Lung (tissue), 12 donors: Measurements from ENCODE around the gene EDC3. TPM values are rescaled to one million over a fixed set of nuclear protein-coding genes. Genes with fewer than 3 reads are reported as not detected.
"Not testable (repeated sequence)": the region's sequence is repeated elsewhere in the genome, so short reads cannot be mapped to it uniquely, and the experiment has no call there.

Experiments used
- ATAC-seq: fragments of 200-7000 bp; cut with Tn5 transposase; one replicate; pipeline ENCODE4 v1.9.1; 2020; ENCODE audit warnings: moderate number of reproducible peaks; ENCODE audit not compliant: insufficient read depth, low FRiP score
- DNase-seq, 3 donors: peaks; one replicate each; pipeline ENCODE4 v3.0.0-alpha.2; 2013 to 2017
- H3K27ac ChIP-seq, 2 donors: one replicate each; pipeline ENCODE4 v1.5.1; 2013; ENCODE audit warnings: mild to moderate bottlenecking in 2 of 2, moderate library complexity in 2 of 2, control low read depth in 1 of 2, inconsistent platforms in 1 of 2, low read depth in 1 of 2, low read length in 1 of 2
- H3K27me3 ChIP-seq, 3 donors: one replicate each; pipeline ENCODE4 v1.5.1; 2013; ENCODE audit warnings: low read length in 2 of 3; ENCODE audit not compliant: control insufficient read depth in 3 of 3, insufficient read depth in 3 of 3
- H3K36me3 ChIP-seq, 4 donors: one replicate each; pipeline ENCODE4 v1.5.1; 2013; ENCODE audit warnings: low read length in 4 of 4, mild to moderate bottlenecking in 1 of 4, moderate library complexity in 1 of 4; ENCODE audit not compliant: control insufficient read depth in 4 of 4, insufficient read depth in 4 of 4
- H3K4me1 ChIP-seq, 5 donors: one replicate each; pipeline ENCODE4 v1.5.1; 2013; ENCODE audit warnings: low read length in 5 of 5, mild to moderate bottlenecking in 2 of 5, moderate library complexity in 1 of 5; ENCODE audit not compliant: control insufficient read depth in 5 of 5, insufficient read depth in 5 of 5
- H3K4me3 ChIP-seq: one replicate; pipeline ENCODE4 v1.5.1; 2013; ENCODE audit warnings: mild to moderate bottlenecking, control low read depth, moderate library complexity
- H3K9ac ChIP-seq, 2 donors: one replicate each; pipeline ENCODE4 v1.5.1; 2013; ENCODE audit warnings: low read length in 2 of 2, control low read depth in 1 of 2; ENCODE audit not compliant: insufficient read depth in 1 of 2
- H3K9me3 ChIP-seq, 4 donors: one replicate each; pipeline ENCODE4 v1.5.1; 2013; ENCODE audit warnings: low read length in 3 of 4, mild to moderate bottlenecking in 1 of 4, moderate library complexity in 1 of 4; ENCODE audit not compliant: control insufficient read depth in 4 of 4, insufficient read depth in 3 of 4
- WGBS, 2 donors: extraction: QIAGEN DNeasy Blood & Tissue Kit; methylation state at CpG; one replicate each; pipeline ENCODE4 v1.1.7; 2013; 5-methylcytosine and 5-hydroxymethylcytosine counted together
- polyA plus RNA-seq, 2 donors: library from polyadenylated mRNA; stranded (reverse); fragments of 200-250 nt; gene quantifications; one replicate each; pipeline ENCODE4 v1.2.1, GENCODE V29; 2013
- total RNA-seq, 2 donors: library from RNA; depleted of rRNA in 1 of 2; stranded (reverse); fragments of >200 nt in 1 of 2; gene quantifications; one replicate each; pipeline ENCODE4 v1.2.1, GENCODE V29; 2014 to 2021
- TF ChIP-seq, protein P1 (sequence below): IDR thresholded peaks from 2 replicates; pipeline ENCODE4 v1.5.1; 2012; ENCODE audit warnings: mild to moderate bottlenecking; ENCODE audit errors: control extremely low read depth, extremely low read depth
- donor health status: control.
- donor health status: control.
- donor health status: Bipolar disorder and iron deficiency.
- donor health status: healthy.
- donor health status: DM: yes; HTN: yes; CAD: no.

EDC3 gene
- total and polyA plus RNA-seq, 4 donors, result 15.3 to 31.9 (median 22.0) TPM

DNA sequence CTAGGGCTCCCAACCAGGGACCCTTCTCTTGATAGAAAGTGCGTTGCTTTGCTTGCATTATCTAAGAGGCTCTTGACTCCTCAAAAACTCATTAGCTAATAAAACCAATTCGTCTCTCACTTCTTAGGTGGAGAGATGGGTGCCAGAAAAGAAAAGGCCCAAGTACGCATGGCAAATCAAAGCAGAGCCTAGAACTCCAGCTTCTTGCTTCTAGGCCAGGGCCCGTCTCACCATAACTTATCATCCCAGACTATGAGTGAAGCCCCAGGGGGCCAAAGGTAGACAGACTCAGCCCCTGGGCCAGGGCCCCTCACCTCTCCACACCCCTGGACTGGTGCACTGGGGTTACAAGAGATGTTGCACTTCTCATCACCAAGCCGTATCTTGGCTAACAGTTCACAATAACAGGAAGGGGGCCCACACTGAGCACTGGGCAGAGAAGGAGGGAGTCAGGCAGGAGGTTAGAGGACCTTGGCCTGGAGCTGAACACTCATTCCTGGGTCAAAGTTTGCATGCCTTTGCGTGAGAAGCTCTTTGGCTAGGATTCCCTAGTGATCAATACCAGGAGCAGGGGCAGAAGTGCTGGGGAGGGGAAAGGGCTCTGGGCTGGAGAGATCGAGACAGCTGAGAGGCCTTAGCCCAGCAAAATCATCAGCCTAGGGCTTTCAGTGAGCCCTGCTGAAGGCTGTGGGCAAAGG lies 34.9 kb upstream of the EDC3 start:
- Histone ChIP-seq H3K9ac (no peak overlapping the region), H3K9me3 (no peaks in the 10 kb centered on the region), H3K4me3 (no peak overlapping the region), H3K27ac (no peak overlapping the region), H3K4me1 (peaks cover 0 to 18% (median 0%) of the 10 kb centered on the region in 5 donors), H3K27me3 (peaks cover 0 to 33% (median 22%) of the 10 kb centered on the region in 3 donors), H3K36me3 (no peaks in the 10 kb centered on the region)
- WGBS, 2 donors, result 75 to 80% methylated on average over 7 of the region's 7 CpGs
- TF ChIP-seq, protein P1, sequence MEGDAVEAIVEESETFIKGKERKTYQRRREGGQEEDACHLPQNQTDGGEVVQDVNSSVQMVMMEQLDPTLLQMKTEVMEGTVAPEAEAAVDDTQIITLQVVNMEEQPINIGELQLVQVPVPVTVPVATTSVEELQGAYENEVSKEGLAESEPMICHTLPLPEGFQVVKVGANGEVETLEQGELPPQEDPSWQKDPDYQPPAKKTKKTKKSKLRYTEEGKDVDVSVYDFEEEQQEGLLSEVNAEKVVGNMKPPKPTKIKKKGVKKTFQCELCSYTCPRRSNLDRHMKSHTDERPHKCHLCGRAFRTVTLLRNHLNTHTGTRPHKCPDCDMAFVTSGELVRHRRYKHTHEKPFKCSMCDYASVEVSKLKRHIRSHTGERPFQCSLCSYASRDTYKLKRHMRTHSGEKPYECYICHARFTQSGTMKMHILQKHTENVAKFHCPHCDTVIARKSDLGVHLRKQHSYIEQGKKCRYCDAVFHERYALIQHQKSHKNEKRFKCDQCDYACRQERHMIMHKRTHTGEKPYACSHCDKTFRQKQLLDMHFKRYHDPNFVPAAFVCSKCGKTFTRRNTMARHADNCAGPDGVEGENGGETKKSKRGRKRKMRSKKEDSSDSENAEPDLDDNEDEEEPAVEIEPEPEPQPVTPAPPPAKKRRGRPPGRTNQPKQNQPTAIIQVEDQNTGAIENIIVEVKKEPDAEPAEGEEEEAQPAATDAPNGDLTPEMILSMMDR, result no peak
- ATAC-seq (no peak), DNase-seq (no peak)

DNA sequence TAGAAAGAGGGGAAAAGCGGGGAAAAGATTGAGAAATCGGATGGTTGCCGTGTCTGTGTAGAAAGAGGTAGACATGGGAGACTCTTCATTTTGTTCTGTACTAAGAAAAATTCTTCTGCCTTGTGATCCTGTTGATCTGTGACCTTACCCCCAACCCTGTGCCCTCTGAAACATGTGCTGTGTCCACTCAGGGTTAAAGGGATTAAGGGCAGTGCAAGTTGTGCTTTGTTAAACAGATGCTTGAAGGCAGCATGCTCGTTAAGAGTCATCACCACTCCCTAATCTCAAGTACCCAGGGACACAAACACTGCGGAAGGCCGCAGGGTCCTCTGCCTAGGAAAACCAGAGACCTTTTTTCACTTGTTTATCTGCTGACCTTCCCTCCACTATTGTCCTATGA lies 33.5 kb upstream of the EDC3 start:
- H3K4me1 ChIP-seq, result peaks cover 0 to 22% (median 0%) of the 10 kb centered on the region in 5 donors
- H3K9me3 ChIP-seq, H3K36me3 ChIP-seq, H3K27ac ChIP-seq, ATAC-seq, H3K9ac ChIP-seq, H3K4me3 ChIP-seq, DNase-seq: not testable (repeated sequence)
- WGBS, 2 donors, result 77 to 86% methylated on average over 5 to 6 of the region's 6 CpGs
- peaks cover 0 to 35% (median 25%) of the 10 kb centered on the region in 3 donors for H3K27me3 ChIP-seq

DNA sequence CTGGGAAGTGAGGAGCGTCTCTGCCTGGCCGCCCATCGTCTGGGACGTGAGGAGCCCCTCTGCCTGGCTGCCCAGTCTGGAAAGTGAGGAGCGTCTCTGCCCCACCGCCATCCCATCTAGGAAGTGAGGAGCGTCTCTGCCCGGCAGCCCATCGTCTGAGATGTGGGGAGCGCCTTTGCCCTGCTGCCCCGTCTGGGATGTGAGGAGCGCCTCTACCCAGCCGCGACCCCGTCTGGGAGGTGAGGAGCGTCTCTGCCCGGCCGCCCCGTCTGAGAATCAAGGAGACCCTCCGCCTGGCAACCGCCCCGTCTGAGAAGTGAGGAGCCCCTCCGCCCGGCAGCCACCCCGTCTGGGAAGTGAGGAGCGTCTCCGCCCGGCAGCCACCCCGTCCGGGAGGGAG lies 32.9 kb upstream of the EDC3 start:
- 87 to 90% methylated on average over 12 to 23 of the region's 30 CpGs for WGBS, 2 donors
- Histone ChIP-seq H3K27me3 (peaks cover 0 to 37% (median 24%) of the 10 kb centered on the region in 3 donors), H3K4me1 (peaks cover 0 to 22% (median 0%) of the 10 kb centered on the region in 5 donors)
- not testable (repeated sequence) for DNase-seq, H3K9me3 ChIP-seq, H3K9ac ChIP-seq, H3K36me3 ChIP-seq, ATAC-seq, H3K27ac ChIP-seq, H3K4me3 ChIP-seq

DNA sequence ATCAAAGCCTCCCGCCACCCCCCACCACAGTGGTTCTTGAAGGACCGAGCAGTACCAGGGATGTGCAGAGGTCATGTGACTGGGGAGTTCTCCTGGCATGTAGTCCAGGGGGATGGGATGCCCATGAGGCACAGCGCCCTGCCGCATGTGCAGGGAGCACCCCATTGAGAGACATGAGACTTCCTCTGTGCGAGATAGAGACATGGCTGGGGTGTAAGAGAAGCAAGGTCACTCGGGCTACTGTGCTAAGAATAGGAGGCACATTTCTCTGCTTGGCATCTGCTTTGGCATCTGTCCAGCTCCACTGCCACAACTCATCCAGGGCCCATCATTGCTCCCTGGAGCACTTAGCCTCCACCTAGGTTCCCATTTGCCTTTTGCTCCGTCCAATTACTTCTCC lies 31.9 kb upstream of the EDC3 start:
- H3K4me1 ChIP-seq, result peaks cover 0 to 26% (median 0%) of the 10 kb centered on the region in 5 donors
- no peak overlapping the region for H3K9ac ChIP-seq
- TF ChIP-seq, protein P1, result no peak
- H3K36me3 ChIP-seq, result no peaks in the 10 kb centered on the region
- H3K27ac ChIP-seq, result no peak overlapping the region
- DNase-seq (no peak), ATAC-seq (no peak)
- H3K9me3 ChIP-seq, result no peaks in the 10 kb centered on the region
- WGBS, 2 donors, result 73 to 81% methylated on average over 7 of the region's 7 CpGs
- peaks cover 0 to 37% (median 24%) of the 10 kb centered on the region in 3 donors for H3K27me3 ChIP-seq
- H3K4me3 ChIP-seq, result no peak overlapping the region
